ENCODE results near the gene AGTRAP.

DNA sequence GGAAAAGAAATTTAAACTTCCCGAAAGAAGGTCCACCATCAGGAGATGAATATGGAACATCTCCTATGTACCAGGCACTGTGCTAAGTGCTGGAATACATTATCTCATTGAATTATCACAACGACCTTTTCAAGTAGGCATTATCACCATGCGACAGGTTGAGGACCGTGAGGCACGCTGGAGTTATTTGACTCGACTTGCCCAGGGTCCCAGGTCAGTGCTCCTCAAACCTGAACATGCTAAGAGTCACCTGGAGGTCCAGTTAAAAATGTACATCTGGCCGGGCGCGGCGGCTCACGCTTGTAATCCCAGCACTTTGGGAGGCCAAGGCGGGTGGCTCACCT lies 15.9 kb upstream of the AGTRAP start:
- TF ChIP-seq POLR2AphosphoS5 (IDR thresholded peaks at IDR 0.05; ENCODE audit: borderline replicate concordance, low read depth, low read length) (no peak), EZH2 (IDR thresholded peaks at IDR 0.05) (no peak)
